Measurements from ENCODE around the gene PTPRF.
"Not testable (repeated sequence)": the region's sequence is repeated elsewhere in the genome, so short reads cannot be mapped to it uniquely, and the experiment has no call there.

PTPRF gene

DNA sequence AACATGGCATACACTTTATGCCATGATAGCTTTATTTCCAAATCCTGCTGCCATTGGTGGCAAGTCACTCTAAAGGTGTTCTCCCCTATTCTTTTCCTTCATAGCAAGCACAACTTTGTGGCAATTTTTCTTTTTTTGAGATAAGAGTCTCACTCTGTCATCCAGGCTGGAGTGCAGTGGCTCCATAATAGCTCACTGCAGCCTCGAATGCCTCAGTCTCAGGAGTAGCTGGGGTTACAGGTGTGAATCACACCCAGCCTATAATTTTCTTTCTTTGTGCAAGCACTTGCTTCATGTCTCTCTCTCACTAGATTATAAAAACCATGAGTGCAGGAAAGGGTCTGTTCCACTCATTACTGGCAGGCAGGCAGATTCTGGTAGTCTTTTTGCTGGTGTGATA lies 113.9 kb downstream of the PTPRF start:
- no peak for DNase-seq (ENCODE audit: low read depth)
- no peak for TF ChIP-seq CTCF (IDR thresholded peaks at IDR 0.05; ENCODE audit: low read depth, low read length, missing control alignments)
- no peak overlapping the region for H3K4me3 ChIP-seq (ENCODE audit: low read depth, low read length)

GRCh38 chr1:43645461-43645860 lies 114.8 kb downstream of the PTPRF start:
- DNase-seq (ENCODE audit: low read depth), result no peak
- TF ChIP-seq CTCF (IDR thresholded peaks at IDR 0.05; ENCODE audit: low read depth, low read length, missing control alignments), result no peak
- no peak overlapping the region for H3K4me3 ChIP-seq (ENCODE audit: low read depth, low read length)

GRCh38 chr1:43647331-43647730 lies 116.6 kb downstream of the PTPRF start:
- DNase-seq (ENCODE audit: low read depth); H3K4me3 ChIP-seq (ENCODE audit: low read depth, low read length): not testable (repeated sequence)

DNA sequence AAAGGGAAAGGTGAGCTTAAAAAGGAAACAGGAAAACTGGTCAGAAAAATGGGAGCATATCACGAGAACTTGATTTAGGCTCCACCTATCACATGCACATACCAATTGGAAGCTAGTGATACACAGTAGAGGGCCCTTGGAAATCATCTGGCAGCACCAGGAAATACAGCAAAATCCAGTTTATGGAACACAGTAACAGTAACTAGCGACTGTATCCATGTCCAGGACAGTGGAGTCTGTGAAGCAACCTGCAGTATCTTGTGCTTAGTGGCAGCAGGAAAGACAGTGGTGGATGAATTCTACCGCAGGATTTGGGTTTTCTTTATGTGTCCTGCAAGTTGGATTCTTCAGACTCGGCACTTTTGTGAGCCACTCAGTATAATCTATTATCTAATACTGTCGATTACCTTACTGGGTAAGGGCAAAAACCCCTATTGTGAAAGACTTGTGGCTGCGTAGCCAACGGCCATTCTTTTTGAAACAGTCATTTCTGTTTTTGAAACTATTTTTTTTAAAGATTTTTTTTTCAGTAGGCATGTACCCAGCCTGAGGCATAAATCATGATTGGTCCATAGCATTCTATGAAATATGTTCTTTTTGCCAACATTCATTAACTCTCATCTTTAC lies 117.7 kb downstream of the PTPRF start:
- DNase-seq (ENCODE audit: low read depth), result no peak
- TF ChIP-seq CTCF (IDR thresholded peaks at IDR 0.05; ENCODE audit: low read depth, low read length, missing control alignments), result no peak
- no peak overlapping the region for H3K4me3 ChIP-seq (ENCODE audit: low read depth, low read length)

DNA sequence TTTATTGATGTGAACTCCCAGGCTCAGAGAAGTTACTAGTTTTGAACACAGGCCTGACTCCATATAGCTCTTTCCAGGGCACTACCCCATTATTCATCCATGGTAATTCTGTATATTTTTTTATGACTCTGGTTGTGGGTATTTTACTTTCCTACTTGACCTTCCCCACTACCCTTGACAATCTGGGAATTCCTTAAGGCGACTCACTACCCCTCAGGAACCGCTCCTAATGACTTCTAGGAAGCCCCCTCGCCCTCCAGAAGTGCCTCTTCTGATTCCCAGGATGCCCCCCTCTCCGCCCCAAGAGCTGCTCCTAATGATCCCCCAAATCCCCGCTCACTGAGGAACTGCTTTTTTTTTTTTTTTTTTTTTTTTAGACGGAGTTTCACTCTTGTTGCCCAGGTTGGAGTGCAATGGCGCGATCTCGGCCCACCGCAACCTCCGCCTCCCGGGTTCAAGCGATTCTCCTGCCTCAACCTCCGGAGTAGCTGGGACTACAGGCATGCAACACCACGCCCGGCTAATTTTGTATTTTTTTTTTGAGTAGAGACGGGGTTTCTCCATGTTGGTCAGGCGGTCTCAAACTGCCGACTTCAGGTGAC lies 118.3 kb downstream of the PTPRF start:
- peak overlapping the region; percentile 77 for H3K4me3 ChIP-seq (ENCODE audit: low read depth, low read length)
- TF ChIP-seq CTCF (IDR thresholded peaks at IDR 0.05; ENCODE audit: low read depth, low read length, missing control alignments), result no peak
- no peak for DNase-seq (ENCODE audit: low read depth)

DNA sequence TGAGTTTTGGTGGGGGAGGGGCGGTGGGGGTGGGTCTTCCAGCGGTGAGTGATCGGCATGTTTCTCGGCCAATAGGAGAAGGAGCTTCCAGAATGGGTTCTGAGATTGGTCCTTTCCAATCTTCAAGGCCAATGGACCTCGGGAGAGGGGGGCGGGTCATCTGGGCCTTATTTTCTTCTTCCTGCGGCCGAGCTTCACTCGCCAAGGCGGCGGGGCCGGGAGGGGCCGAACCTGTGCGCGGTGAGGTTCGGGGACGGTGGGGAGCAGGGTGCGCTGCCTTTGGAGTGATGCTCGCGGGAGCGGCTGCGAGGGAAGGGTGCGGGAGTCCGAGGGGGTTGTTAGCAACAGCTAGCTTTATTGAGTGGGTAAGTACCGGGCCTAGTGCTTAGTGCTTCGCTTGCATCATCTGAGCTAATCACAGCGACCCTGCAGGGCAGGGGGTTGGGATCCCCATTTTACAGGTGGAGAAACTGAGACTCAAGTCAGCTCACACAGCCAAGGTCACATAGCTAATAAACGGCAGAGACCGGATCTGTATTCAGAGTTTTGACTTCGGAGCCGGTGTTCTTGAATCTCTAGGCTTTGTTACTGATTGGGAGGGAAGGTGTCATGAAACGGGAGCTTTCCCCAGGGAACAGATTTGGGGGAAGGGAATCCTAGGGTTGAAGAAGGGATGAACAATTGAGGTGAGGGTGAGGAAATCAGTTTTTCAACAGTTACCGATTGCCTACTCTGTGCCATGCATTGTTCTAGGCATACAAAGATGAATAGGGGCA lies 119.8 kb downstream of the PTPRF start:
- TF ChIP-seq CTCF (IDR thresholded peaks at IDR 0.05; ENCODE audit: low read depth, low read length, missing control alignments), result no peak
- H3K4me3 ChIP-seq (ENCODE audit: low read depth, low read length), result peak overlapping the region; percentile 77
- peak; percentile 97 for DNase-seq (ENCODE audit: low read depth)

DNA sequence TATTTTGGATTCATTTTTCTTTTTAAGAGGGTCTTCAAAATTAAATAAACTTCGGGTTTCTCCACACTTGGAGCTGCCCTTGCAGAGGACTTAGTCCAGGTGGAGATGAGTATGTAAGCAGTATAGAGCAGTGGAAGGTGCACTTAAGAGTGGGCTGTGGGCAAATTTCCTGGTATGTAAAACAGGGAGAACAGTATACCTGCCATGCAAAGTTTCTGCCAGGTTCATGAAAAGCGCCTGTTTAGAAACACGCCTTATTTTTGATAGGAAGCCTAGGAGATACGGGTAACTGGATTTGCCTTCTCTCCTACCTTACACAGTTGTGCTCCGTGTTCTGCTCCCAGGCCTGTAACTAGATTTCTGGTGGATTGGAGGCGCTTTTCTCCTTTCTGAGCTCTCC lies 120.5 kb downstream of the PTPRF start:
- peak overlapping the region; percentile 77 for H3K4me3 ChIP-seq (ENCODE audit: low read depth, low read length)
- DNase-seq (ENCODE audit: low read depth), result no peak
- TF ChIP-seq CTCF (IDR thresholded peaks at IDR 0.05; ENCODE audit: low read depth, low read length, missing control alignments), result no peak
